ENCODE measurements around the gene CDKN2B. TPM values are rescaled to one million over a fixed set of nuclear protein-coding genes. Genes with fewer than 3 reads are reported as not detected.
A peak's percentile ranks its signal among the peaks of the same experiment; 100 is the strongest.
"Not testable (repeated sequence)": the region's sequence is repeated elsewhere in the genome, so short reads cannot be mapped to it uniquely, and the experiment has no call there.

The CDKN2B gene
- polyA plus RNA-seq: 0.15 TPM in 1 of 2 replicates, not detected in the other
- polyA minus RNA-seq: 0.24 and 0.35 TPM in 2 replicates

GRCh38 chr9:22008717-22009505 is at the start of gene CDKN2B:
CDKN2B (minus strand) TSS chr9:22009305; CDS start chr9:22008953, 352 bp downstream.
- TF ChIP-seq SMC3 (conservative IDR thresholded peaks at IDR 0.05; ENCODE audit: poor library complexity): no peak
- no peak for TF ChIP-seq MXI1 (conservative IDR thresholded peaks at IDR 0.05; ENCODE audit: poor library complexity, severe bottlenecking)
- TF ChIP-seq CTCF (IDR thresholded peaks at IDR 0.05; ENCODE audit: poor library complexity, severe bottlenecking): peak; percentile 42
- TF ChIP-seq EZH2 (IDR thresholded peaks at IDR 0.05; ENCODE audit: borderline replicate concordance, insufficient read depth, low read length, poor library complexity, severe bottlenecking): peak; percentile 68
- peak; percentile 52 for TF ChIP-seq POLR2AphosphoS5 (IDR thresholded peaks at IDR 0.05)
- no peak for TF ChIP-seq REST (IDR thresholded peaks at IDR 0.05; ENCODE audit: borderline replicate concordance)
- no peak for TF ChIP-seq RAD21 (conservative IDR thresholded peaks at IDR 0.05)
- H3K4me2 ChIP-seq (ENCODE audit: low read length): no peak within 1 kb of the TSS

GRCh38 chr9:22057972-22058371 is 48.9 kb upstream of the CDKN2B start:
- not testable (repeated sequence) for H3K27me3 ChIP-seq (ENCODE audit: insufficient read depth, low read depth, low read length); H3K9ac ChIP-seq (ENCODE audit: low read length); H3K4me3 ChIP-seq (ENCODE audit: low read length); H2AFZ ChIP-seq (ENCODE audit: low read depth, low read length); H4K20me1 ChIP-seq (ENCODE audit: insufficient read depth); H3F3A ChIP-seq (ENCODE audit: insufficient read depth, low read length, poor library complexity, severe bottlenecking); H3K27ac ChIP-seq (ENCODE audit: low read length); H3K79me2 ChIP-seq (replicated peaks; ENCODE audit: insufficient read depth, low read length); H3K9me2 ChIP-seq (ENCODE audit: insufficient read depth, low read length); H3K9me3 ChIP-seq (ENCODE audit: low read length); H3K36me3 ChIP-seq (ENCODE audit: insufficient read depth, low read length); H3K4me2 ChIP-seq (ENCODE audit: low read length)

More at GRCh38 chr9:22008717-22009505, at the start of gene CDKN2B:
- H3K9me2 ChIP-seq (ENCODE audit: insufficient read depth, low read length): no peaks in the 10 kb centered on the region
- no peak within 1 kb of the TSS for H3K9ac ChIP-seq (ENCODE audit: low read length)
- no peak within 1 kb of the TSS for H3K27ac ChIP-seq (ENCODE audit: low read length)
- H3K4me3 ChIP-seq (ENCODE audit: low read length): peak within 1 kb of the TSS; percentile 66
- no peaks in the 10 kb centered on the region for H3F3A ChIP-seq (ENCODE audit: insufficient read depth, low read length, poor library complexity, severe bottlenecking)
- H2AFZ ChIP-seq (ENCODE audit: low read depth, low read length): no peak within 1 kb of the TSS
- peaks cover 94% of the 10 kb centered on the region for H3K27me3 ChIP-seq (ENCODE audit: insufficient read depth, low read depth, low read length)
- no peaks in the 10 kb centered on the region for H4K20me1 ChIP-seq (ENCODE audit: insufficient read depth)
- H3K9me3 ChIP-seq (ENCODE audit: low read length): no peaks in the 10 kb centered on the region
- H3K36me3 ChIP-seq (ENCODE audit: insufficient read depth, low read length): no peaks in the 10 kb centered on the region
- no peaks in the 10 kb centered on the region for H3K79me2 ChIP-seq (replicated peaks; ENCODE audit: insufficient read depth, low read length)

- no peak for TF ChIP-seq CTCF (IDR thresholded peaks at IDR 0.05; ENCODE audit: poor library complexity, severe bottlenecking)
- no peak for TF ChIP-seq TAF1 (IDR thresholded peaks at IDR 0.05; ENCODE audit: low read depth)
- TF ChIP-seq RAD21 (conservative IDR thresholded peaks at IDR 0.05): no peak
- no peak for TF ChIP-seq MXI1 (conservative IDR thresholded peaks at IDR 0.05; ENCODE audit: poor library complexity, severe bottlenecking)
- TF ChIP-seq EP300 (conservative IDR thresholded peaks at IDR 0.05; ENCODE audit: poor library complexity, severe bottlenecking): no peak
- no peak for TF ChIP-seq EZH2 (IDR thresholded peaks at IDR 0.05; ENCODE audit: borderline replicate concordance, insufficient read depth, low read length, poor library complexity, severe bottlenecking)
- TF ChIP-seq SMC3 (conservative IDR thresholded peaks at IDR 0.05; ENCODE audit: poor library complexity): no peak
- no peak for TF ChIP-seq REST (IDR thresholded peaks at IDR 0.05; ENCODE audit: borderline replicate concordance)
- TF ChIP-seq POLR2AphosphoS5 (IDR thresholded peaks at IDR 0.05): no peak
- Histone ChIP-seq H2AFZ (ENCODE audit: low read depth, low read length) (no peak overlapping the region), H3K4me3 (ENCODE audit: low read length) (no peak overlapping the region), H3F3A (ENCODE audit: insufficient read depth, low read length, poor library complexity, severe bottlenecking) (no peaks in the 10 kb centered on the region), H3K36me3 (ENCODE audit: insufficient read depth, low read length) (no peaks in the 10 kb centered on the region), H3K9me3 (ENCODE audit: low read length) (no peaks in the 10 kb centered on the region), H3K4me2 (ENCODE audit: low read length) (no peak overlapping the region), H3K9ac (ENCODE audit: low read length) (no peak overlapping the region), H3K9me2 (ENCODE audit: insufficient read depth, low read length) (no peaks in the 10 kb centered on the region), H4K20me1 (ENCODE audit: insufficient read depth) (no peaks in the 10 kb centered on the region), H3K27ac (ENCODE audit: low read length) (no peak overlapping the region), H3K27me3 (ENCODE audit: insufficient read depth, low read depth, low read length) (no peaks in the 10 kb centered on the region), H3K79me2 (replicated peaks; ENCODE audit: insufficient read depth, low read length) (no peaks in the 10 kb centered on the region)
Observed at GRCh38 chr9:22056402-22056801, 47.3 kb upstream of the CDKN2B start.

Measured in neural cell (in vitro differentiated cells).